HG02938 (cell line): ENCODE data around the gene PLXND1.
"Not testable (repeated sequence)": the region's sequence is repeated elsewhere in the genome, so short reads cannot be mapped to it uniquely, and the experiment has no call there.

Experiments
- ATAC-seq: cut with Tn5 transposase; IDR thresholded peaks from one replicate; pipeline ENCODE4 v1.9.1; 2021; ENCODE audit warnings: mild to moderate bottlenecking, moderate library complexity; ENCODE audit not compliant: unreplicated experiment

The PLXND1 gene

DNA sequence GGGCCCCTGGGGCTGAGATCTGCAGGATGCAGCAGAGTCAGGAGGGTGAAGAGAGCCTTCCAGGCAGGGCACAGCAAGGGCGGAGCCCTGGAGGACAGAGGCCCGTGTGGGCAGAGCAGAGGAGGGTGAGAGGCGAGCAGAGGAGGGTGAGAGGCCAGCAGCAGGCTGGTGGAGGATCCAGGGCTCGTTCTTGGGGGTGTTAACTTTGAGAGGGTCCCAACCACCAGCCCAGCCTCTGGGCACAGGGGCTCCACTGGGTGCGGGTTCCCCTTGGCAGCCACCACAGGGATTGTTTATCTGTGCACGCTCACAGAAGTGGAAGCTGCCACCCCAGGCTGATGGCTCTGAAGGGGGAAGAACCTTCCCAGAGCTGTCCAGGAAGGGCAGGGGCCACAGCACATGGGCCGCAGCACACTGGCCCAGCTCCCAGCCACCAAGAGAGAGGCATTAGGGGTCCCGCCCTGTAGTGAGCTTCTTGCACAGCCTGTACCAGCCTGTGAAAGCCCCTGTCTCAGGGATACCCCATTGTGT is 9.3 kb upstream of the PLXND1 start:
- no peak for ATAC-seq

- ATAC-seq: no peak
Measured at GRCh38 chr3:129614927-129615363, 8.5 kb upstream of the PLXND1 start.

DNA sequence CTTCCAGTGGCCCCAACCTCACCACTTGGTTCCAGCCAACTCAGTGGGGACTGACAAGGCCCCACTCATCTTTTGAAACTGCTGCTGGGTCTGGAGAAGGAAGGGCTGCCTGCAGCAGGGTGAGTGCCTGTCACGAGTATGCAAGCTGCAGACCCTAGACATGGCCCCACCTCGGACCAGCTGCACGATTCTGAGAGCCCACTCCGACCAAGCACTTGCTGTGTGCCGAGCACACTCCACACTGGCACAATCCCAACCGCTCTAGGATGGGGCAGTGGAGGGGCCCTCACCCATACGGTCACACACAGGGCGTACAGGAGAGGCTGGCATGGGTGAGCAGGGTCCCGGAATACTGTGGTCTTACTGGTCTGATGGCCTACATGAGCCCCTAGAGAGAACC is 8.0 kb upstream of the PLXND1 start:
- no peak for ATAC-seq

- ATAC-seq: no peak
Measured at GRCh38 chr3:129613367-129613740, 6.9 kb upstream of the PLXND1 start.

GRCh38 chr3:129612534-129613366 is 6.3 kb upstream of the PLXND1 start:
- no peak for ATAC-seq

DNA sequence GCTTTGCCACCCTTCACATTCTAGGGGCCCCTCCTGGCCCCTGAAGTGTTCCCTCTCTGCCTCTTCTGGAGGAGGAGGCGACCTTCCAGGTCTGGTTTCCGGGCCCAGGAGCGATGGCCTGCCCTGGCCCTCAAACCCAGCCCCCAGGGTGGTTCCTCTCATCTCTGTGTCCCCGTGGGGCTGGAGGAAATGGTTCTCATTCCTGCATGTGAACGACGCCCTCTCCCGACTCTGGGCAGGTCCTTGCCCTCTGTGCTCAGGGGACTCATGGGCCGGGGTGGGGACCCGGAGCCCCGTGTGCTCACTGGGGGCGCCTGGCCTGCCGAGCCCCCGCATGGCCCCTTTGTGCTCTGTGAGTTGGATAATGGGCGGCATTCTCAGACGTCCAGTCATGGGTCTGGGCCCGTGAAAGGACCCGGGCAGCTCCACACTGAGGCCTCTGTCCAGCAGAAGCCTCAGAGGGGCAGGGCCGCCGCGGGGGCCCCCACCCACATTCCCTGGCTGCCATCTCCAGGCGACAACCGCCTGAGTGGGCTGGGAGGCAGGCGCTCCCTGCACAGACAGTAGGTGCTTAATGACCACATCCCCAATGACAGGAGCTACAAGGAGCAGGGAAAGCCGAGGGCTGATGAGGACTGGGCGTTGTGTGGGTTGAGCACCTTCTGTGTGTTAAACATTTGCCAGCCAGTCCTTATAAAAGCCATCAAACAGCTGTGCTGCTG is 5.5 kb upstream of the PLXND1 start:
- no peak for ATAC-seq

- no peak for ATAC-seq
Measured at GRCh38 chr3:129611446-129611800, 4.9 kb upstream of the PLXND1 start.

GRCh38 chr3:129610794-129611445 is 4.4 kb upstream of the PLXND1 start:
- ATAC-seq: not testable (repeated sequence)

GRCh38 chr3:129610276-129610675 is 3.8 kb upstream of the PLXND1 start:
- no peak for ATAC-seq

DNA sequence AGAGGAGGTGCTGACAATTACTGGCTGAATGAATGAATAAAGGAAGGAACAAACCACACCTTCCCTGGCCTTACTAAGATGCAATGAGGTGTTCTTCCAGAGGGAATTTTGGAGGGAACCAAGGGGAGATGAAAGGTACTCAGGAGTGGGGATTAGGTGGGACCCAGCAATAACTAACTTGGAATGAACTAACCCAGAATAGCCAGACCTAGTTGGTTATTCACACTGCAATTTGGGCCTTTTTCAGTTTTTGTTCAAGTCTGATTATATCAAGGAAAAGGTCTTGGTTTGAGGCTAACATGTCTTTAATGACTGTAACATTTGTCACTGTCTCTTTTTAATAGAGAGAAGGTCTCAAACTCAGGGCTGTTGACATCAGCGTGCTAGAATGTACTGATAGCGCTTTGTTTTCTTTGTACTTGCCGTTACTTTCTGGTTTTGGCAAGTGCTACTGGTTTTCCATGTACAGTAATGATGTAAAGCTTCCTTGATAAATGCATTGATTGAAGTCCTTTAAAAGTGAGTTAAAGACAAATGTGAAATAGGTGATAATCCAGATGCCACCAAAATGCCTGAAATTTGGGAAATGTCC is 3.2 kb upstream of the PLXND1 start:
- ATAC-seq: no peak

DNA sequence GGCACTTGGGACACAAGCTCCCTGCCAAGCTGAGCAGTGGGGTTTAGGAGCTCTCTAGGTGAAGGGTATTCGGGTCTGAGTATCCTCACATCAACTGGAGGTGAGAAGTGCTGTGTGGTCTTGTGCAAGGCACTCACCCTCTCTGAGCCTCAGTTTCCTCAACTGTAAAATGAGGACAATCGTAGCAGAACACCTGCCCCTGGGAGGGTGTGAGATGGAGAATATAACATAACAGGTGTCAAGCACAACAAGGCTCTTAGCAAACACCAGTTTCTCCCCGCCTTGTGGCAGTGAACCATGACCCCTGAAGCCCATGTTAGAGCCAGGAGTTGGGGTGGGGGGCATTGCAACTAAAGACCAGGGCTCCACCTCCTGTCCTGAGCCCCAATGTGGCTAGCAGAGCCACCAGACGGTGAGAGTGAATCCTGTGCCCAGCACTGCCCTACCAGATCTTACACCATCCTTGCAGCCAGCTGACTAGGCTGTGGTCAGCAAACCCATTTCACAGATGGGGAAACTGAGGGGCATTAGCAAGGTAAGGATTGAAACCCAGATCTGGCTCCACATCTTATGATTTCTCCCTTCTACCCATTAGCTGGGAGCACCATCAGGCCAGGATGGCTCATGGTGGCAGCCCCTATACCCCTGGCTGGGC is 2.6 kb upstream of the PLXND1 start:
- ATAC-seq: no peak

DNA sequence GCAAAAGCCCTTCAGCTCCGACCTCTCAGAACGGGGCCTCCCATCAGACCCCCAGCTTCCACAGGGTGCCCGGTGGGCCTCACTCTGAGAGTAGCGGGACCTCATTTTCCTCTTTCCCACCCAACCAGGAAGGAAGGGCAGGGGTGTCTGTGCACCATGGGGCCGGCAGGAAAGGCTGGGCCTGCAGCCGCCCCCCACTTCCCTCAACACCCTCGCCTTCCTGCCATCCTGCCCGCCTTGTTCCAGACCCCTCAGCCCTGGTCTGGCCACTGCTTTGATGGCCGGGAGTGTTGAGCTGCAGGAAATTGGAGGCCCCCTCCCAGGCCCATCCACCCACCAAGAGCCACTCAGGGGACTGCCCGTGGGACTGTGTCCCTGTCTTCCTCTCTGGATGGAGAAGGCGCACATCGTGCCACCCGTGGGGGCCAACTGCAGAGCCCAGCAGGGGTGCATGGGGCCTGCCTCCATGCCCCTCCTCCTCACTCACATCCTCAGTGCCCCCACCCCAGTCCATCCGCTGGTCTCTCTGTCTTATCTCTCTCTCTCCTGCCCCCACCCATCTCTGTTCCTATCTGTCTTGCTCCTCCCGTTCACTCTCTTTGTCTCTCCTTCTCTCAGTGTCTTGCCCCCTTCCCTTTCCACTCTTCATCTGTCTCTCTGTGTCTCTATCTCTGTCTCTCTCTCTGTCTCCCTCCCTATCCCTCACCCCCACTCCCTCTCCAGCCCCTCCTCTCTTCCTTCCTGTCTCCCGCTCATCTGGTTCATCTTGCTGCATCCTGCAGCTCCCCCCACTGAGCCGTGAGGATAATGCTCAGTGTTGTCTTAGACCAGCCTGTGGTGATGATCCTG is 1.8 kb upstream of the PLXND1 start:
- no peak for ATAC-seq

- no peak for ATAC-seq
Measured at GRCh38 chr3:129607391-129608068, 1.1 kb upstream of the PLXND1 start.

GRCh38 chr3:129605922-129606635 is 397 bp downstream of the PLXND1 start:
- no peak for ATAC-seq

GRCh38 chr3:129605203-129605921 is 1.1 kb downstream of the PLXND1 start:
- ATAC-seq: no peak

DNA sequence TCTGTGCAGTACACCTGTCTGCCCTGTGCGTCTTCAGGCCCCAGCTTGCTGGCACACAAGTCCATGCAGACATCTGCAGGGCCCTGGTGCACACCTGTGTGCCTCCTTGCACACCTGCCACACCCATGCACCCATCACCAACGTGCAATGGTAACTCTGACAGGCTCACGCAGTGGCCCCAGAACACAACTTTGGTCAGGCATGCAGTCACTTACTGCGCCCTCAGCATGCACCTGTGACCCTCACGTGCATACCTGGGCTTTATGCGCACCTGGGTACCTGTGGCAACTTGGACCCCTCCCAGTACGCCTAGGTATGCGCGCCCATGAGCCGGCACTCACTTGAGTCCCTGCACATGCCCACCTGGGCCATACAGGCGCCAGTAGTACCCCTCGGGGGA is 1.7 kb downstream of the PLXND1 start:
- ATAC-seq: no peak

GRCh38 chr3:129603991-129604749 is 2.3 kb downstream of the PLXND1 start:
- ATAC-seq: no peak
